Stimulated activated CD8-positive, alpha-beta memory T cell treated with anti-CD3 and anti-CD28 coated beads, Interleukin-4, amount 100 ng/mL, for 24 hours (primary cell): Measurements from ENCODE around the gene ILDR1.
"Not testable (repeated sequence)": the region's sequence is repeated elsewhere in the genome, so short reads cannot be mapped to it uniquely, and the experiment has no call there.

Source experiments
- DNase-seq: peaks from one replicate; pipeline ENCODE4 v3.0.0-alpha.2; 2020; ENCODE audit warnings: low read depth

The ILDR1 gene

DNA sequence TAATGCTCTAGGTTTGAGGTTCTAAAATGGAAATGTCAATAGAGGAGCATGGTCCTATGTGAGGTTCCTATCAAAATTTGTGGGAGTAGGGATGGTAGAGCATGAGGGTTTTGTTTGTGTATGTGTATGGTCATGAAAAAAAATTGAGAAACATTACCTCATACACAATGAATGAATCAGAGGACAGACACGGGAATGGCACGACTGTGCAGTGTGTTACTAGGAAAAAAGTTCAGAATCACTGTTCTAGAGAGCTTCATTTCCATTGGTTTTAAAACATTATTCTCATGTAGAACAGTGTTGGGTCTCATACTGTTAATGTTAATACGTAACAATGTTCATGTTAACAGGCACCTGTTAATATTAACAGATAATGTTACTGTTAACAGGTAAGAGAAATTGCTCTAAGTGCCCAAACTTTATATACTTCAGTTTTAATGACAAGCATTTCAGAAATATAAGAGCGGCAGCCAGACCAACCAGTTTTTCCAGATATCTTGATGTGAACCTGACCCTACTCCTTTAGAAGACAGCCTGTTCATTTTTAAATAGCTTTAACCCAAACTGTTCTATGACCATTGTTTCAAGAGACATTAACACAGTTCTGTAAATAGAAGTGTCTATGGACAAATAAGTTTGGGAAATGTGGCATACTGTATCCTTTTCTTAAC lies 79.8 kb downstream of the ILDR1 start:
- no peak for DNase-seq

GRCh38 chr3:121941592-121941991 lies 80.5 kb downstream of the ILDR1 start:
- no peak for DNase-seq

DNA sequence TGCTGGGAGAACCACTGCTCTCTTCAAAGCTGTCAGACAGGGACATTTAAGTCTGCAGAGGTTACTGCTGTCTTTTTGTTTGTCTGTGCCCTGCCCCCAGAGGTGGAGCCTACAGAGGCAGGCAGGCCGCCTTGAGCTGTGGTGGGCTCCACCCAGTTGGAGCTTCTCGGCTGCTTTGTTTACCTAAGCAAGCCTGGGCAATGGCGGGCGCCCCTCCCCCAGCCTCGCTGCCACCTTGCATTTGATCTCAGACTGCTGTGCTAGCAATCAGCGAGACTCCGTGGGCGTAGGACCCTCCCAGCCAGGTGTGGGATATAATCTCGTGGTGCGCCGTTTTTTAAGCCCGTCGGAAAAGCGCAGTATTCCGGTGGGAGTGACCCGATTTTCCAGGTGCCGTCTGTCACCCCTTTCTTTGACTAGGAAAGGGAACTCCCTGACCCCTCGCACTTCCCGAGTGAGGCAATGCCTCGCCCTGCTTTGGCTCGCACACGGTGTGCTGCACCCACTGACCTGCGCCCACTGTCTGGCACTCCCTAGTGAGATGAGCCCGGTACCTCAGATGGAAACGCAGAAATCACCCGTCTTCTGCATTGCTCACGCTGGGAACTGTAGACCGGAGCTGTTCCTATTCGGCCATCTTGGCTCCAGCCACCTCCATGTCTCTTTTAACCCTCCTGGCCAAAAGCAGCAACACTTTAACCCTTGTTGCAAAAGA lies 83.7 kb downstream of the ILDR1 start:
- not testable (repeated sequence) for DNase-seq
